HCEC 1CT (cell line): ENCODE data around the gene HNRNPK.
"Not testable (repeated sequence)": the region's sequence is repeated elsewhere in the genome, so short reads cannot be mapped to it uniquely, and the experiment has no call there.

Experiments used
- DNase-seq: peaks from one replicate; pipeline ENCODE4 v3.0.0-alpha.2; 2017

HNRNPK gene

GRCh38 chr9:83976372-83976771, 3.6 kb downstream of the HNRNPK start:
- DNase-seq: no peak

GRCh38 chr9:83975300-83975699, 4.7 kb downstream of the HNRNPK start:
- no peak for DNase-seq

- peak; percentile 16 for DNase-seq
Measured at GRCh38 chr9:83972286-83972685, 7.7 kb downstream of the HNRNPK start.

GRCh38 chr9:83971485-83971884, 8.5 kb downstream of the HNRNPK start:
- no peak for DNase-seq

GRCh38 chr9:83969602-83970001, 10.4 kb downstream of the HNRNPK start:
- DNase-seq: no peak

- DNase-seq: no peak
Measured at GRCh38 chr9:83967073-83967472, 12.9 kb downstream of the HNRNPK start.

- no peak for DNase-seq
Measured at GRCh38 chr9:83966209-83966582, 13.8 kb downstream of the HNRNPK start.

GRCh38 chr9:83965350-83966208, 14.4 kb downstream of the HNRNPK start:
- peak; percentile 28 for DNase-seq

- peak; percentile 7 for DNase-seq
Measured at GRCh38 chr9:83964973-83965349, 15.1 kb downstream of the HNRNPK start.

- no peak for DNase-seq
Measured at GRCh38 chr9:83962165-83962564, 17.9 kb downstream of the HNRNPK start.

GRCh38 chr9:83960991-83961390, 19.0 kb downstream of the HNRNPK start:
- DNase-seq: no peak

GRCh38 chr9:83959061-83959460, 21.0 kb downstream of the HNRNPK start:
- peak; percentile 75 for DNase-seq

GRCh38 chr9:83957248-83957513, 22.8 kb downstream of the HNRNPK start:
- no peak for DNase-seq

- peak; percentile 63 for DNase-seq
Measured at GRCh38 chr9:83956436-83957247, 23.4 kb downstream of the HNRNPK start.

GRCh38 chr9:83956086-83956435, 24.0 kb downstream of the HNRNPK start:
- peak; percentile 8 for DNase-seq

- DNase-seq: not testable (repeated sequence)
Measured at GRCh38 chr9:83948096-83948495, 31.9 kb downstream of the HNRNPK start.

GRCh38 chr9:83940590-83941303, 39.3 kb downstream of the HNRNPK start:
- no peak for DNase-seq

GRCh38 chr9:83937861-83938455, 42.1 kb downstream of the HNRNPK start:
- peak; percentile 58 for DNase-seq

- no peak for DNase-seq
Measured at GRCh38 chr9:83936523-83936922, 43.5 kb downstream of the HNRNPK start.

- peak; percentile 85 for DNase-seq
Measured at GRCh38 chr9:83935276-83935935, 44.6 kb downstream of the HNRNPK start.

- DNase-seq: peak; percentile 78
Measured at GRCh38 chr9:83934569-83935275, 45.3 kb downstream of the HNRNPK start.

- DNase-seq: peak; percentile 61
Measured at GRCh38 chr9:83933790-83934189, 46.2 kb downstream of the HNRNPK start.
